Middle frontal gyrus (tissue), 1 donor: ENCODE data around the gene PRSS56.

ENCODE experiments used
- DNase-seq: peaks from one replicate; pipeline ENCODE4 v3.0.0-alpha.2; 2015; ENCODE audit warnings: low spot score; ENCODE audit errors: extremely low spot score

Gene PRSS56

DNA sequence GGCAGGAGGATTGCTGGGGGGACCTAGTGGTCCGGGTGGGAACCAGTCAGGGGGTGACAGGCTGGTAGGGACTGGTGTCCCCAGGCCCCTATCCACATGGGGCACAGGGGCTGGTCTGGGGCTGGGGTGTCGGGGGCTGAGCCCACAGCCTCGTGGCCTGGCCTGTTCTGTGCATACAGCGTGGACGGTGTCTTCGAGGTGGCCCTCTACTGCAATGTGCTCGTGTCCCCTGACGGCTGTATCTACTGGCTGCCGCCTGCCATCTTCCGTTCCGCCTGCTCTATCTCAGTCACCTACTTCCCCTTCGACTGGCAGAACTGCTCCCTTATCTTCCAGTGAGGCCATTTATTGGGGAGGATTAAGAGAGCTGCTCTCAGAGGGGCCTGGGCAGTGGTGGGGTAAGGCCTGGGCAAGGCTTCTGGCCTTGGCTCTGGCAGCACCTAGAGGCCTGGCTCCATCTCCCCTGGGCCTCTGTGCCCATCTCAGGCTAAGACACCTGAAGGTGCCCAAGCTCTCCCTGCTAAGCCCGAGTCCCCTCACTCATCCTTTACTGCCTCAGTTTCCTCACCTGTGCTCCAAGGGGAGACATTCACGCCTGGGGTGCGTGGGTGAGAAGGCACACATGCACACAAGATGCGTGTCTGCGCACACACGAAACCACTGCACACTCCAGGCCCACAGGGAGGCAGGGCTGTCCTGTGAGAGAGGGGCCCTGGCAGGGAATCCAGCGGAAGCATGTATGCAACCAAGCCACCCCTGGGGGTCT lies 21.2 kb downstream of the PRSS56 start:
- DNase-seq: no peak

DNA sequence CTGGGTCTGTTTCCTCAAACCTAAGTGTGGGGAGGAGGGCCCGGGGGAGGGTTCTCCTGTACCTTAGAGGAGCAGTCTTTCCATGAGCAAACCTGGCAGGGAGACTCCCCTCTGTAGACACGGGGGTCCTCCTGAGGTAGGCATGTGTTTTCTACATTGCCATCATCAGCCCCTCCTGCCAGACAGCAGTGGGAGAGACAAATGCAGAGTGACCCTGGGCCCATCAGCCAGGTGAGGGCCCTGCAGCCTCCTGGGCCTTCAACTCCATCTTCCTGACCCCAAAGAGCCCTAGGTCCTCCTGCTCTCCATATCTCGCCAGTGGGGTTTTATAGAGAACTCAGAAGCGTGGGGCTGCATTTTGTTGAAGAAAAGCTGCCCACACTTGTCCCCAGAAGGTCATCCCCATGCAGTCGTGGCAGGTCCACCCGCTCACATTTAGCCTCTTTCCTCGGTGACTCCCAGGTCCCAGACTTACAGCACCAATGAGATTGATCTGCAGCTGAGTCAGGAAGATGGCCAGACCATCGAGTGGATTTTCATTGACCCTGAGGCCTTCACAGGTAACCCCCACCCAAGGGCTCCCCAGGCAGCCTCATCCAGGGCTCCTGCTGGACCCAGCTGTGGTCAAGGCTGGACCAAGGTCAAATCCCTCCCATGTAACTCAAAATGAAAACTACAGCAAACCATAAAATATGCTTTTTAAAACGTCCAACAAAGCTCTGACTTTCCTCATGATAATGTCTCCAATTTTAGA lies 21.9 kb downstream of the PRSS56 start:
- no peak for DNase-seq

DNA sequence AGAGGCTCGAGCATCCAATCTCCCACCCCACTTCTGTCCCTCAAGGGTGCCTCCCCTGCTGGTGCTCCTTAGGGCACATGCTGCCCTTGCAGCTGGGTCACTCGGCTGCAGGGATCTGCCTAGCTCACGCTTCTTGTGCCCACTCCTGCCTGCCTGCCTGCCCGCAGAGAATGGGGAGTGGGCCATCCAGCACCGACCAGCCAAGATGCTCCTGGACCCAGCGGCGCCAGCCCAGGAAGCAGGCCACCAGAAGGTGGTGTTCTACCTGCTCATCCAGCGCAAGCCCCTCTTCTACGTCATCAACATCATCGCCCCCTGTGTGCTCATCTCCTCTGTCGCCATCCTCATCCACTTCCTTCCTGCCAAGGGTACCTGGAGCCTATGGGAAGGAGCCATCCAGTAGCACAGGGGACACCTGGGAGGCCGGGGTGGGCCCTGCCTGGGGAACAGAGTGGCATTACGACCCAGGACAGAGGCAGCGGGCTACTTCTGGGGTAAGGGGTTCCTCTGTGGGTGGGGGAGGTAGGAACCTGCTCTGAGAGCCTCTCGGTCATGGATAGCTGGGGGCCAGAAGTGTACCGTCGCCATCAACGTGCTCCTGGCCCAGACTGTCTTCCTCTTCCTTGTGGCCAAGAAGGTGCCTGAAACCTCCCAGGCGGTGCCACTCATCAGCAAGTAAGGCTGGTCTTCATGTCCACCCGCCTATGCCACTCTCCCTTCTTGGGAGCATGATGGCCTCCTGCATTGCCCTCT lies 22.7 kb downstream of the PRSS56 start:
- no peak for DNase-seq

DNA sequence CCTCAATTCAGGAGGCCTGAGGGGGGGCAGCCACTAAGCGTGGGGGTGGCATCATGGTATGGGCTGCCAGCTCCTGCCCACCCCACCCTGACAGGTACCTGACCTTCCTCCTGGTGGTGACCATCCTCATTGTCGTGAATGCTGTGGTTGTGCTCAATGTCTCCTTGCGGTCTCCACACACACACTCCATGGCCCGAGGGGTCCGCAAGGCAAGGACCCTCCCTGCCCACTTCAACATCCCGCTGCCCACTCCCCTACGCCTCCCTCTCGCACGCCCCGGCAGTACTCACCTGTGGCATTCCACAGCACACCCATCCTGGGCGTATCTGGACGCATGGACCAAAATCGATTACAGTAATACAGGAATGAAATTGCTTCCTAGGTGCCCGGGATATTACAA lies 23.3 kb downstream of the PRSS56 start:
- DNase-seq: no peak

DNA sequence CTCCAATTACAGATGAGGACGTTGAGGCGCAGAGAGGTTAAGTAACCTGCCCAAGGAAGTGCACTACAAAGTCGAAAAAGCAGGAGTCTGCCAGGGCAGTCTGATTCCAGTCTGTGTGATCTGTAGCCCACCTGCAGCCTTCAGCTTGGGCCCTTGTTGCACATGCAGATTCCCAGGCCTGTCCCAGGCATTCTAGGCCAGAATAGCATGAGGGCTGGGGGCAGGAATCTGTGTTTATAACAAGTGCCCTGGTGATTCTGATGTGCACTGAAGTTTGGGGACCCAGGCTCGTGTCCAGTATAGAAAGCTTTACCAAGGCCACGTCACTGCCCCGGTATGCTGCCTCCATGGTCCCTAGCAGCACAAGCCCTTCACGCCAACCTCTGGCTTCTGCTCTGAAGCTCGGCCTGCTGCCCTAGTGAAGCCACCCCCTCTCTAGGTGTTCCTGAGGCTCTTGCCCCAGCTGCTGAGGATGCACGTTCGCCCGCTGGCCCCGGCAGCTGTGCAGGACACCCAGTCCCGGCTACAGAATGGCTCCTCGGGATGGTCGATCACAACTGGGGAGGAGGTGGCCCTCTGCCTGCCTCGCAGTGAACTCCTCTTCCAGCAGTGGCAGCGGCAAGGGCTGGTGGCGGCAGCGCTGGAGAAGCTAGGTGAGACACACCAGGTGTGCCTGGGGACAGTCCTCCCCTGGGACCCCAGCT lies 23.9 kb downstream of the PRSS56 start:
- DNase-seq: no peak

DNA sequence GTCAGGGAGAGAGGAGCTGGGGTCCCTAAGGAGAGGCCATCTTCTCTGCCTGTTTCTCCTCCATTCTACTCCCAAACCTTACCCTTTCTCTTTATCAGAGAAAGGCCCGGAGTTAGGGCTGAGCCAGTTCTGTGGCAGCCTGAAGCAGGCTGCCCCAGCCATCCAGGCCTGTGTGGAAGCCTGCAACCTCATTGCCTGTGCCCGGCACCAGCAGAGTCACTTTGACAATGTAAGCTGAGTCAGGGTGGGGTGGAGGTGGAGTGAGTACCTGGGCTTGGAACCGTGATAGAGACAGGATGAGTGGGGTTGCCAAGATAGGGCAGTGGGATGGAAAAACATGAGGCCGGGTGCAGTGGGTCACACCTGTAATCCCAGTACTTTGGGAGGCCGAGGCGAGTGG lies 24.5 kb downstream of the PRSS56 start:
- DNase-seq: no peak

DNA sequence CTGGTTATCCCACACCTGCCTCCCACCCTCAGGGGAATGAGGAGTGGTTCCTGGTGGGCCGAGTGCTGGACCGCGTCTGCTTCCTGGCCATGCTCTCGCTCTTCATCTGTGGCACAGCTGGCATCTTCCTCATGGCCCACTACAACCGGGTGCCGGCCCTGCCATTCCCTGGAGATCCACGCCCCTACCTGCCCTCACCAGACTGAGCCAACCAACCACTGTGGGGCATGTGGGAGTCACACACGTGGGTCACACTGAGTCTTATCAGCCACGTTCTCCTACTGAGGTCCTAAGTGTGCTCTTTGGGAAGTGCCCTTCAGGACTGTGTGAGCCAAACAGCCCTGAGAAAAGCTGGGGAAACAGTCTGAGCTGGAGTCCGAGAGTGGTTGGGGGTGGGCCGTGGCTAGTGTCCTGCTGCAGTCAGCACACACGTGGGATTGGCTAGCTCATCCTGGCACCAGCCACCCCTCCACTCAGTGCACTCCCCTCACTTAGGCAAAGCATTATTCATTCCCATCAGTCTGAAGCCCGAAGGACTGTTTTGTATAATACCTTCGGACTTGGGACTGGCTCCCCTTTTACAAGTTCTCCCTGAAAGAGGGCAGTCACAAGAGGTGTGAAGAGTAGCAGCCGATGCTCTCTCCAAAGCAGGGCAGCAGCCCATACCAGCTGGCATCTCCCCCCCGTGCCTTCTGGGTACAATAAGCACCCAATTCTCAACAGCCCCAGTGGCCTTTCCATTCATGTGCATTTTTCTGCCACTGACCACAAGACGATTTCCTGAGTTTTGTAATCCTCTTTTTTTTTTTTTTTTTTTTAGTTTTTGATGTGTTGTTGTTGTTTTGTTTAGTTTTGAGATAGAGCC lies 25.6 kb downstream of the PRSS56 start:
- no peak for DNase-seq

DNA sequence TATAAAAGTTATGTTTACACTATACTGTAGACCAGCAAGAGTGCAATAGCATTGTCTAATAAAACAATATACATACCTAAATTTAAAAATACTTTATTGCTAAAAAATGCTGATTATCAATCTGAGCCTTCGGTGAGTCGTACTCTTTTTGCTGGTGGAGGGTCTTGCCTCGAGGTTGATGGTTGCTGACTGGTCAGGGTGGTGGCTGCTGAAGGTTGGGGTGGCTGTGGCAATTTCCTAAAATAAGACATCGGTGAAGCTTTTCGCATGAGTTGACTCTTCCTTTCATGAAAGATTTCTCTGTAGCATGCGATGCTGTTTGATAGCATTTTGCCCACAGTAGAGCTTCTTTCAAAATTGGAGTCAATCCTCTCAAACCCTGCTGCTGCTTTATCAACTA lies 27.8 kb downstream of the PRSS56 start:
- no peak for DNase-seq

DNA sequence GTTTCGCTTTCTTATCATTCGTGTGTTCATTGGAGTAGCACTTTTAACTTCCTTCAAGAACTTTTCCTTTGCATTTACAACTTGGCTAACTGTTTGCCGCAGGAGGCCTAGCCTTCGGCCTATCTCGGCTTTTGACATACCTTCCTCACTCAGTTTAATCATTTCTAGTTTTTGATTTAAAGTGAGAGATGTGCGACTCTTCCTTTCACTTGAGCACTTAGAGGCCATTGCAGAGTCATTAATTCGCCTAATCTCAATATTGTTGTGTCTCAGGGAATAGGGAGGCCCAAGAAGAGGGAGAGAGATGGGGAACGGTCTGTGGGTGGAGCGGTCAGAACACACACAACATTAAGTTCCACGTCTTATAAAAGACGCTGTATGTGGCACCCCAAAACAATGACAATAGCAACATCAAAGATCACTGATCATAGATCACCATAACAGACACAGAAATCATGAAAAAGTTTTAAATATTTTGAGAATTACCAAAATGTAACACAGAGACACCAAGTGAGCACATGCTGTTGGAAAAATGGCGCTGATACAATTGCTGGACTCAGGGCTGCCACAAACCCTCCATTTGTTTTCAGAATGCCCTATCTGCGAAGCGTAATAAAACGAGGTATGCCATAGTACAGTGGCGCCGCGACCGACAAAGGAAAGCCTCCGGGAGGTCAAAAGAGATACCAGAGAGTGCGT lies 29.6 kb downstream of the PRSS56 start:
- DNase-seq: no peak

DNA sequence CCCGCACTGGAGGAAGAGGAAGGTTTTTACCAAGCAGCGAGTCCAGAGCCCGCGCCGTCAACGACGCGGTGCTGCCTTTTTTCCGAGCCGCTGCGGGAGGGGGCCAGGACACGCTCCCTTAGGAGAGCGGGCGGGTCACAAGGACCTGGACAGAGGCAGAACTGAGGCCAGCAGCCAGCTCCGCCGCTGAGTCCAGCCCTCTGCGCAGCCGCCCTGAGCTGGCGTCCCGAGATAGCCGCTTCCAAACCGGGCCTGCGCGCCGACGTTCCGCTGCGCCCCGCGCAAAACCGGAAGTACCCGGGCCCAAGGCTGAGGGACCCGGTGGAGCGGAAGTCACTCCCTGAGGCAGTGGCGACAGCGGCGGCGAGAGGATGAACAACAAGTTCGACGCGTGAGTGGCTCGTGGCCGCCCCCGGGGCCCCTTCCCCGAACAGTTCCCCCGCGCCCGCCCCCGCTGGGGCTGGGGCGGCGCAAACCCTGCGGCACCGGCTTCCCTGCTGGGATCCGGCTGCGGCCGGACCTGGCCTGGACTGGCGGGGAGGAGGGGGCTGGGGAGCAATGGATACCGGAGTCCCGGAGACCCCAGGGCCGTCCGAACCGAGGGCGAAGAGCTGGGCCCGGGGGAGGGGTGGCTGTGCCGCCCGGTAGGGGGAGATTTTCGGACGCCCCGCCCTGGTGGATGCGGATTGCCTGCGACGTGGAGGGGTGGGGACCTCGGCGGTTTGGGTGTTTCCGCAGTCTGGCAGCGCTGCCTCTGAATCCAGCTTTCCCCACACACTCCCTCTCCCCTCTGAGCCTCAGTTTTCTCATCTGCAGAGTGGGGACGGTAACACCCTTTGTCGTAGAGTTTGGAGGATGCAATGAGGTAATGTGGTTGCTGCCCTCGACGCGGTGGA lies 30.4 kb downstream of the PRSS56 start, which contains the start of the genes EIF4E2 and TIGD1:
Gene EIF4E2, plus strand, starts transcription at position 336 of the 896 bp plus-strand sequence. Its CDS starts 36 bp downstream, at position 372.
Gene TIGD1, minus strand, starts transcription at position 204 of the 896 bp plus-strand sequence. CDS start 675 bp downstream, outside the sequence.
- DNase-seq: peak; percentile 90

DNA sequence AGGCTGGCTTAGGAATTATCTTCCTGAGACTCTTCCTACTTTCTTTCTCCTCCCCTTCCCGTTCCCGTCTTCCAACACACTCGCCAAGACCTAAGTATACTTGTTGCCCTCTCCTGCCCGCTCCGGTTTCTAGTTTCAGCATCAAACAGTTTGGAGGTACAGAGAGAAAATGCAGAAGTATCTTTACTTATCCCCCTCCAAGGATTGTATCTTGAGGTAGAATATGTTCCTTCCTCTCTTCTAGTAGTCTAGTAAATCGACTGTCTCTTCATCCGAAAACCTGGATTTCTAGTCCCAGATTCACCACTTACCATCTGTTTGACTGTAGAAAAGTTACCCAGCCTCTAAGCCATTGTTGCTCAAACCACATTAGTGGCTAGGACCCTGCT lies 31.1 kb downstream of the PRSS56 start:
- DNase-seq: no peak

DNA sequence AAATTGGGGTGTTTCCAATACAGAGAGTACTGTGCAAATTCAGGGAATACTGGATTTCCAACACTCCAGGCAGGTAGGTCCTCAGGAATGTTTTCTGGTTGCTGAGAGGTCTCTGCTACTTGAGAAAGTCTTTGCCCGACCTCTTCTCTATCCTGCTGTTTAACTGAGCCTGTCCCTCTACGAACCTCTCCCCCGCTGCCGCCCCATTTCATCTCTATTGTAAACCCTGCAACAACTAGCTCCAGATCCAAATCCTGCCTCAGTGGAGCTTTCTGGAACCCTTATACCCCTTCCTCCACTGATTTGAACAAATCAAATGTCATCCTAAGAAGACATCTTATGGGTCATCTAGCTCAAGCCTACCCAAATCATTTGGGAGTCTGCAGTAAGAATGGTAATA lies 31.6 kb downstream of the PRSS56 start:
- no peak for DNase-seq

DNA sequence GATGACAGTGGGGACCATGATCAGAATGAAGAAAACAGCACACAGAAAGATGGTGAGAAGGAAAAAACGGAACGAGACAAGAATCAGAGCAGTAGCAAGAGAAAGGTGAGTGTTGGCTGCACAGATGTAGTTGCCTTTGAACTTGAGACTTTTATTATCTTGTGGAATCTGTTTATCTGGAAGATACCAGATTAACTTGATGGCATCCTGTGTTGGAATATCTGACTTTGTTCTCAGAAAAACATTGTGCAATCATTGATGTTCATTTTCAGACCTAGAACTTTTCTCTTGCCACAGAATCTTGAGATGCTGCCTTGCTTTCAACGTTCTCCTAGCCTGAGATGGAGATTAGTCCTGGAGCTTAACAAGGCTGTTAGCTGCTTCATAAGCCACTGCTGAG lies 36.2 kb downstream of the PRSS56 start:
- DNase-seq: no peak

DNA sequence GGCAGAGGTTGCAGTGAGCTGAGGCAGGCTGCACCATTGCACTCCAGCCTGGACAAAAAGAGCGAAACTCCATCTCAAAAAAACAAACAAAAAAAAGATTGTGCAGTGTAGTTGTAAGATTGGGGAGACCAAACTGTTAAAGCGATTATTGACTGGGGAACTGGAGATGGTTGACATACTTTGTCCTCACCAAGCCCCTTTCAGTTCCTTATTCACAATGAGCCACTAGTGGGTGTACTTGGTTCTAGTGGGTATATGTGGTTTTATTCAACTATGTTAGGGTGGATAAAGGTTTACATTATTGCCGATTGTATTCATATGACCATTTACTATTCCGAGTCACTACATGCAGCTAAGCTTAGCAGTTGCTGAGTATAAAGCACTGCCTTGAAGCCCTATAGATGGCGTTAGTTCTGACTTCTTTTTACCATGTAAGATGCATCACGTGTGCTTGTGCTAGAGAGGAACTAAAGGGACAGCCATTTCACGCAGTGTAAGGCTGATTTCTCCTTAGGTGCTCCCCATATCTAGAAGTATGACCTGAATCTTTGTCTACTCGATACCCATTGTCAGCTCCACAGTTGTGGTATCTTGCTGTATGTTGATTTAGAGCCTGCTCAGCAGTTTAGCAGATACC lies 42.4 kb downstream of the PRSS56 start:
- no peak for DNase-seq

DNA sequence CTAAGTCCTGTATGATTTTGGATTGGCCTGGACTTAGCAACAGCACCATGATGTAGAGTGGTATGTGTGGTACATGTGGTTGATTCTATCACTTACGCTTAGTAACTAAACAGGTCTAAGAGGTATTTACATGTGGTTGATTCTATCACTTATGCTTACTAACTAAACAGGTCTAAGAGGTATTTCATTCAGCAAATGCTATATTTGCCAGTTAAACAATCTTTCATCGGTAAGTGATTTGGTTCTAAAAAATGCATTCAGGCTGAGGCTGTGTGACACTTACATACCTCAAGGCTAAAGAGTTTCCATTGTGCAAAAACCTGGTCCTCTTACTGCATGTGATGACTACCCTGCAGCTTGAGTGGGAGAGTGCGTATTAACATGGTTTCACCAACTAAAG lies 43.4 kb downstream of the PRSS56 start:
- DNase-seq: no peak

DNA sequence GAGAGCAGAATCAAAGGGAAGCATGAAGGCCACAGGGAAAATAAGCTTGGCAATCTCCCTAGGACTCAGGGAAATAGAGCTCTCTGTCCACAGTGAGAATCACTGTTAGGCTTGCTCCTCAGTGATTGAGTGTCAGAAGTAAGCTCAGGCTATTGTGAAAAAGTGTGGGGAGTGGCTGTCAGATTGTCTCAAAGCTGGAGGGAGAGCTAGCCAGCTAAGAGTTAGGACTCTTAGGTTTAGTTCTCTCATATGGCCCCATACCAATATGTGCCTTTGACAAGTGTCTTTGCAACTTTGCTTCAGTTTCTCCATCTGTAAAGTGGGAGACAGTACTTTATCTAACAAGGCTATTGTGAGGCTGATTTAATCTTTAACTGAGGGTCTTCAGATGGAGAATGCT lies 47.5 kb downstream of the PRSS56 start:
- no peak for DNase-seq

DNA sequence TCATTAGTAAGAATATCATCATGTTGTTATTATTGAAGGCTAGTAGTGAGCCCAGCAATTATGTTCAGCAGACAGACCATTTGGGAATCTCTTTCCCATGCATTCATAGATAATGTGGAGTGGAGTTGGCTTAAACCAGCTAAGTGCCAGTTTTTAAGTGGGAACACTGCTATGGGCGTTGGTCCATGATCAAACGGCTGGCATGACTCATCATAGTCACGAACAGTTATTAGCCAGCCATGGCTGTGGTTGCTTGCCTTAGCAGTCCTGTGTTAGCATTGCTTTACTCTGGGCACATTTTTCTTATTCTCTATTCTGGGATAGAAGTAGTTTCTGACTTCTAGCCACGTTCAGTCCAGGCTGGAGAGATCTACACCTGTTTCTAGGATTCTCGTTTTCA lies 48.0 kb downstream of the PRSS56 start:
- no peak for DNase-seq

DNA sequence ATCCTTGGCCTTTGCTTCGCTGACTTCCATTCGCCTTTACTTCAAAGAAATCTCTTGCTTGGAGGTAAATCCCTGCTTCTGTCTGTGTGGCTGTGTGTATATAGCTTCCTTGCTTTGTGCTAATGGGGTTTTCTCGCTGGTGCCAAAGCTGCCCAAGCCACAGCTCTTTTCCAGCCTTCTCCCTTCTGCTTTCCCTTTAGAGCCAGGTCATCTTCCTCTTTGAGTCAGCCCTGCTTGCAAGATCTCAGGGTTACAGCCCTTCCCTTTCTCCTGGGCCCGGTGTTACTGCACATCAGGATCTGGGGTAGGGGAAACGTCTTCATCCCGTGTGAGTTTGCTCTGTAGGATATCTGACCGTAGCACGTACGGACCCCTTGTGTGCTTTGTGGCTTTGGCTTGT lies 49.4 kb downstream of the PRSS56 start:
- DNase-seq: no peak
